ENCODE results near the gene C13orf46.

The C13orf46 gene

GRCh38 chr13:113969973-113970611 is 3.8 kb downstream of the C13orf46 start:
- DNase-seq: no peak

GRCh38 chr13:113969311-113969972 is 4.4 kb downstream of the C13orf46 start:
- DNase-seq: no peak

- no peak for DNase-seq
Observed at GRCh38 chr13:113968463-113969310, 5.2 kb downstream of the C13orf46 start.

- no peak for DNase-seq
Observed at GRCh38 chr13:113967729-113968462, 6.0 kb downstream of the C13orf46 start.

GRCh38 chr13:113967206-113967720 is 6.6 kb downstream of the C13orf46 start:
- no peak for DNase-seq

GRCh38 chr13:113965968-113966884 is 7.7 kb downstream of the C13orf46 start:
- DNase-seq: no peak

GRCh38 chr13:113965383-113965874 is 8.4 kb downstream of the C13orf46 start:
- no peak for DNase-seq

GRCh38 chr13:113964251-113964995 is 9.5 kb downstream of the C13orf46 start:
- DNase-seq: no peak

- no peak for DNase-seq
Observed at GRCh38 chr13:113963376-113963775, 10.5 kb downstream of the C13orf46 start.

- no peak for DNase-seq
Observed at GRCh38 chr13:113962975-113963374, 10.9 kb downstream of the C13orf46 start.

- no peak for DNase-seq
Observed at GRCh38 chr13:113962386-113962785, 11.5 kb downstream of the C13orf46 start.

- DNase-seq: no peak
Observed at GRCh38 chr13:113960276-113960948, 13.5 kb downstream of the C13orf46 start.

- no peak for DNase-seq
Observed at GRCh38 chr13:113959198-113959597, 14.7 kb downstream of the C13orf46 start.

- DNase-seq: no peak
Observed at GRCh38 chr13:113958373-113958772, 15.5 kb downstream of the C13orf46 start.

- no peak for DNase-seq
Observed at GRCh38 chr13:113956571-113956970, 17.3 kb downstream of the C13orf46 start.

- no peak for DNase-seq
Observed at GRCh38 chr13:113955691-113956090, 18.2 kb downstream of the C13orf46 start.

GRCh38 chr13:113955235-113955634 is 18.6 kb downstream of the C13orf46 start:
- DNase-seq: no peak

- DNase-seq: no peak
Observed at GRCh38 chr13:113954046-113954835, 19.6 kb downstream of the C13orf46 start.

GRCh38 chr13:113953561-113953960 is 20.3 kb downstream of the C13orf46 start:
- no peak for DNase-seq
